ENCODE results near the gene MTR.

The MTR gene

GRCh38 chr1:236893626-236894545 lies 98.8 kb downstream of the MTR start:
- Histone ChIP-seq H3K9me2 (replicated peaks; ENCODE audit: insufficient read depth, low read length) (no peaks in the 10 kb centered on the region), H3K4me2 (ENCODE audit: low read depth, low read length, poor library complexity, severe bottlenecking) (no peak overlapping the region), H3K79me2 (ENCODE audit: insufficient read depth, low read length) (no peaks in the 10 kb centered on the region), H4K20me1 (ENCODE audit: low read depth, low read length) (no peaks in the 10 kb centered on the region), H3K4me3 (ENCODE audit: insufficient read depth, low read length, poor library complexity, severe bottlenecking) (no peak overlapping the region), H3K9me3 (ENCODE audit: insufficient read depth, low read length) (no peaks in the 10 kb centered on the region), H3F3A (ENCODE audit: insufficient read depth) (no peaks in the 10 kb centered on the region), H3K9ac (ENCODE audit: low read length) (no peak overlapping the region), H3K27me3 (ENCODE audit: low read length) (no peaks in the 10 kb centered on the region), H2AFZ (ENCODE audit: low read depth, low read length, severe bottlenecking) (no peak overlapping the region), H3K27ac (ENCODE audit: low read depth, low read length) (no peak overlapping the region), H3K36me3 (ENCODE audit: low read length) (peaks cover 7% of the 10 kb centered on the region; the same call in 1 of the 2 replicates)
- TF ChIP-seq EZH2phosphoT487 (conservative IDR thresholded peaks at IDR 0.05; ENCODE audit: low read length) (no peak), CTCF (IDR thresholded peaks at IDR 0.05; ENCODE audit: insufficient read depth, low read length, poor library complexity, severe bottlenecking) (no peak)

GRCh38 chr1:236895665-236896387 lies 100.7 kb downstream of the MTR start:
- Histone ChIP-seq H3K9ac (ENCODE audit: low read length) (no peak overlapping the region), H3K27me3 (ENCODE audit: low read length) (no peaks in the 10 kb centered on the region), H3K27ac (ENCODE audit: low read depth, low read length) (no peak overlapping the region), H3F3A (ENCODE audit: insufficient read depth) (no peaks in the 10 kb centered on the region), H3K36me3 (ENCODE audit: low read length) (peaks cover 7% of the 10 kb centered on the region; the same call in 1 of the 2 replicates), H3K4me3 (ENCODE audit: insufficient read depth, low read length, poor library complexity, severe bottlenecking) (no peak overlapping the region), H2AFZ (ENCODE audit: low read depth, low read length, severe bottlenecking) (no peak overlapping the region), H3K9me3 (ENCODE audit: insufficient read depth, low read length) (no peaks in the 10 kb centered on the region), H4K20me1 (ENCODE audit: low read depth, low read length) (no peaks in the 10 kb centered on the region), H3K4me2 (ENCODE audit: low read depth, low read length, poor library complexity, severe bottlenecking) (no peak overlapping the region), H3K9me2 (replicated peaks; ENCODE audit: insufficient read depth, low read length) (no peaks in the 10 kb centered on the region), H3K79me2 (ENCODE audit: insufficient read depth, low read length) (no peaks in the 10 kb centered on the region)
- no peak for TF ChIP-seq CTCF (IDR thresholded peaks at IDR 0.05; ENCODE audit: insufficient read depth, low read length, poor library complexity, severe bottlenecking)
- no peak for TF ChIP-seq EZH2phosphoT487 (conservative IDR thresholded peaks at IDR 0.05; ENCODE audit: low read length)

- no peaks in the 10 kb centered on the region for H4K20me1 ChIP-seq (ENCODE audit: low read depth, low read length)
- H3K36me3 ChIP-seq (ENCODE audit: low read length), result peaks cover 7% of the 10 kb centered on the region; the same call in 1 of the 2 replicates
- no peak overlapping the region for H2AFZ ChIP-seq (ENCODE audit: low read depth, low read length, severe bottlenecking)
- H3K9me3 ChIP-seq (ENCODE audit: insufficient read depth, low read length), result no peaks in the 10 kb centered on the region
- H3K79me2 ChIP-seq (ENCODE audit: insufficient read depth, low read length), result no peaks in the 10 kb centered on the region
- no peak overlapping the region for H3K27ac ChIP-seq (ENCODE audit: low read depth, low read length)
- H3K4me3 ChIP-seq (ENCODE audit: insufficient read depth, low read length, poor library complexity, severe bottlenecking), result no peak overlapping the region
- H3K9ac ChIP-seq (ENCODE audit: low read length), result no peak overlapping the region
- H3K9me2 ChIP-seq (replicated peaks; ENCODE audit: insufficient read depth, low read length), result no peaks in the 10 kb centered on the region
- H3F3A ChIP-seq (ENCODE audit: insufficient read depth), result no peaks in the 10 kb centered on the region
- H3K27me3 ChIP-seq (ENCODE audit: low read length), result no peaks in the 10 kb centered on the region
- no peak overlapping the region for H3K4me2 ChIP-seq (ENCODE audit: low read depth, low read length, poor library complexity, severe bottlenecking)
- TF ChIP-seq EZH2phosphoT487 (conservative IDR thresholded peaks at IDR 0.05; ENCODE audit: low read length) (no peak), CTCF (IDR thresholded peaks at IDR 0.05; ENCODE audit: insufficient read depth, low read length, poor library complexity, severe bottlenecking) (no peak)
Observed at GRCh38 chr1:236896716-236897115, 101.6 kb downstream of the MTR start.

All from SU-DHL-6 (cell line).